ENCODE measurements around the gene TEX51.

Gene TEX51

GRCh38 chr2:126893606-126894005 is 5.1 kb upstream of the TEX51 start:
- no peak for DNase-seq (ENCODE audit: low spot score)

GRCh38 chr2:126894082-126894481 is 4.6 kb upstream of the TEX51 start:
- no peak for DNase-seq (ENCODE audit: low spot score)

GRCh38 chr2:126894585-126895182 is 4.0 kb upstream of the TEX51 start:
- DNase-seq (ENCODE audit: low spot score), result no peak

GRCh38 chr2:126895336-126895735 is 3.4 kb upstream of the TEX51 start:
- DNase-seq (ENCODE audit: low spot score), result no peak

GRCh38 chr2:126896471-126896870 is 2.2 kb upstream of the TEX51 start:
- no peak for DNase-seq (ENCODE audit: low spot score)

- DNase-seq (ENCODE audit: low spot score), result no peak
Measured at GRCh38 chr2:126899616-126900185, 1.0 kb downstream of the TEX51 start.

- no peak for DNase-seq (ENCODE audit: low spot score)
Measured at GRCh38 chr2:126900646-126901319, 2.1 kb downstream of the TEX51 start.

GRCh38 chr2:126901459-126901858 is 2.8 kb downstream of the TEX51 start:
- no peak for DNase-seq (ENCODE audit: low spot score)

- no peak for DNase-seq (ENCODE audit: low spot score)
Measured at GRCh38 chr2:126902152-126902835, 3.6 kb downstream of the TEX51 start.

GRCh38 chr2:126902859-126903258 is 4.2 kb downstream of the TEX51 start:
- no peak for DNase-seq (ENCODE audit: low spot score)

GRCh38 chr2:126905991-126906390 is 7.3 kb downstream of the TEX51 start:
- no peak for DNase-seq (ENCODE audit: low spot score)

GRCh38 chr2:126906781-126907180 is 8.1 kb downstream of the TEX51 start:
- no peak for DNase-seq (ENCODE audit: low spot score)

GRCh38 chr2:126907671-126908070 is 9.0 kb downstream of the TEX51 start:
- DNase-seq (ENCODE audit: low spot score), result no peak

GRCh38 chr2:126908721-126909177 is 10.1 kb downstream of the TEX51 start:
- no peak for DNase-seq (ENCODE audit: low spot score)

- DNase-seq (ENCODE audit: low spot score), result no peak
Measured at GRCh38 chr2:126909366-126909765, 10.7 kb downstream of the TEX51 start.

- no peak for DNase-seq (ENCODE audit: low spot score)
Measured at GRCh38 chr2:126909781-126910180, 11.1 kb downstream of the TEX51 start.

GRCh38 chr2:126910637-126911036 is 11.9 kb downstream of the TEX51 start:
- DNase-seq (ENCODE audit: low spot score), result no peak

- no peak for DNase-seq (ENCODE audit: low spot score)
Measured at GRCh38 chr2:126911111-126911796, 12.6 kb downstream of the TEX51 start.

GRCh38 chr2:126912201-126912600 is 13.5 kb downstream of the TEX51 start:
- DNase-seq (ENCODE audit: low spot score), result no peak

- DNase-seq (ENCODE audit: low spot score), result no peak
Measured at GRCh38 chr2:126913329-126913728, 14.6 kb downstream of the TEX51 start.

- DNase-seq (ENCODE audit: low spot score), result no peak
Measured at GRCh38 chr2:126913881-126914615, 15.4 kb downstream of the TEX51 start.

All from HuH-7.5 (cell line).